Limb (tissue), 2 donors: ENCODE data around the gene ASTL.
A peak's percentile ranks its signal among the peaks of the same experiment; 100 is the strongest.
"Not testable (repeated sequence)": the region's sequence is repeated elsewhere in the genome, so short reads cannot be mapped to it uniquely, and the experiment has no call there.

Experiments
- DNase-seq, 2 donors: peaks; one replicate each; pipeline ENCODE4 v3.0.0-alpha.2; 2016; ENCODE audit errors: extremely low spot score in 2 of 2

Gene ASTL

DNA sequence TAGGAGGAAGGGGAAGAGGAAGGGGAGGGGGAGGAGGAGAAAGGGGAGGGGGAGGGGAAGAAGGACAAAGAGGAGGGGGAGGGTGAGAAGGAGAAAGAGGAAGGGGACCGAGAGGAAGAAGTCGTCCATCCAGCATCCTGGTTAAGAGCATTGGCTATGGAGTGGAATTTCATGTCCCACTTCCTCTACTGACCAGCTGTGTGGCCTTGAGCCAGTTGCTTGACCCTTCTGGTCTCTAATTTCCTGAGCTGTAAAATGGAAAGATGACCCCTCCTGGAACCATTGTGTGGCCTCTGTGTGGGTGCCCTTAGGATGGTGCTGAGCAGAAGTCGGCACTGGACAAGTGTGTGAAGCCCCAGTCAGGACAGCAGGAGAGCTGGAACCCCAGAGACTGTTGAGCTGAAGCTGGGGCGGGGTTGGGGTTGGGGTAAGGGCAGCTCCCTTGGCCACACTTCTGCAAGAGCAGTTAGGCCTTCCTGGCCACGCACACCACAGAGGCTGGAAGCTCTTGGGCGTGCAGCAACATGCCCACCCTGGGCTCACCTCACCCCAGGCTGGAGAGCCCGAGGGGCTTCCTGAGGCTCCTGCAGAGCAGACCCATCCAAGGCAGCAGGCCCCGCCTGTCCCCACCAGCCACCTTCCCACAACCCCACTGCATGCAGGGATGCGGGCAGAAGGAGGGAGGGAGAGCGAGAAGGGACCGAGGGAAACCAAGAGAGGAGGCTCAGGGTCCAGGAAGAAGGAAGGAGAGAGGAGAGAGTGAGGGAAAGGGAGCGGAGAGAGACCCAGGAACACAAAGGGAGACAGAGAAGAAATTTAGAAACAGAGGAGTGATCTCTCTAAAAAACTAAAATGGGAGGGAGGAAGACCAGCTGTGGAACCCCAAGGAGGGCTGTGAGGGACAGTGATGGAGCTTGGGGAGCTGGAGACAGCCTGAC, 38.2 kb downstream of the ASTL start:
- peak in 1 of 2 donors; percentile 19 for DNase-seq

DNA sequence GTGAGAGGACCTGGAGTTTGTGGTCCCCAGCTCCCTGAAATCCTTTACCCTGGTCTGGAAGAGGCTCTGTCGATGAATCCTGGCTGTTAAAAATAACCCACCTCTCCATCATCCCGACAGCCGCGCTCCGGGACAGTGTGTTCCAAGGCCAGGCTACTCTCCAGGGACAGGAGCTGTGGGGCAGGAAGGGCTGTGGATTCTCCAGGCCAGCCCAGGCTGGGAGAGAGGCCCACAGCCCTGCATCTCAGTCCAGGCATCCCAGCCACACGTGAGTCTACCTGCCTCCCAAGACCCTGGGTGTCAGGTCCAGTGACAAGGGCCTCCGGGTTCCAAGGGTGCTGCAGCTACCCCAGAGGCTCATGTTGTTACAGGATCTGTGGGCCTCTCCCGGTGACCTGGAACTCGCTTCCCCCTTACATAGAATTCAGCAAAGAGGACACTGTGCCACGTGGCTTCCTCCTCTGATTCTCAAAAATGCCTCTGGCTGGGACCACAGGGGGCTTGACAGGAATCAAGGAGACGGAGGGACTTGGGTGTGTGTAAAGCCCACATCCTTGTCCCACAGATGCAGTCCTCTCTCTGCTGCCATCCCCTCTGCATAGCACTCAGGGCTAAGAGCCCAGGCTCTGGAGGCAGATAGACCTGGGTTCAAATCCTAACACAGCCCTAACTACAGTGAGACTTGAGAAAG, 39.3 kb downstream of the ASTL start:
- peak in 1 of 2 donors; percentile 23 for DNase-seq

DNA sequence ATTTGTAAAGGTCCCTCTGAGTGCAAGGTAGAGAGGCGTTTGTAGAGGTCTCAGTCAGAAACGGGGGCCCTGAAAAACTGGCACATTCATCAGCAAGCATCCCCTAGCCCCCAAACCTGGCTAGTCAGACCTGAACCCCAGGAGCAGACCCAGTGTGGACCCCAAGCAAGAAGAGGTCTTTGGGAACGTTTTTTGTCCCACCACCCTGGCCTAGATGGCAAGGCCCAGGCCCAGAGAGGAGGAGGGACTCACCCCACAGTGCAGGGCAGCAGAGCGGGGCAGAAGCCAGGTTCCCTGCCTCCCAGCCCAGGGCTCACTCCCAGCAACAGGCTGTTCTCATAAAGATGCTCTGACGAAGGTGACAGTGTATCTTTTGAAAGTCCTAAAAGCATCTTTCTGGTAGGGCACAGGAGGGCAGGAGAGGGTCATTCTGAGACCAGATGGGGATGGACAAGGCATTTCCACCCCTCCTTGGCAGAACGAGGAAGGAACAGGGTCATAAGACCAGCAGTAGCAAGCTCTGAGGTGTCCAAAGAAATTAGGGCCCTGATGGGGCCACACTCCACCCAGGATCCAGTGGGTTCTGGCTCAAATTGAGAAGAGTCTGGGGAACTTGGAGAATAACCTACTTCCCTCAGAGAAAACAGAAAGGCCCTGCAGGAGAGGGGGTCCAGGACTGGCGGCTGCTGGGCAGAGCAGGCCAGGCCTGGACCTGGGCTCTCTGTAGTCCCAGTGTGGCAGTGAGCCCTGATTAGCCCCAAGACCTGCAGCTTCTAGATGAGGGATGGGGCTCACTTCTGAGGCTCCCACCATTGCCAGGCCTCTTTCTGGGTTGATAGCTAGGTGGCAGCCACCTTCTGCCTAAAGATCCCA, 40.1 kb downstream of the ASTL start:
- DNase-seq: peak in 1 of 2 donors; percentile 12

DNA sequence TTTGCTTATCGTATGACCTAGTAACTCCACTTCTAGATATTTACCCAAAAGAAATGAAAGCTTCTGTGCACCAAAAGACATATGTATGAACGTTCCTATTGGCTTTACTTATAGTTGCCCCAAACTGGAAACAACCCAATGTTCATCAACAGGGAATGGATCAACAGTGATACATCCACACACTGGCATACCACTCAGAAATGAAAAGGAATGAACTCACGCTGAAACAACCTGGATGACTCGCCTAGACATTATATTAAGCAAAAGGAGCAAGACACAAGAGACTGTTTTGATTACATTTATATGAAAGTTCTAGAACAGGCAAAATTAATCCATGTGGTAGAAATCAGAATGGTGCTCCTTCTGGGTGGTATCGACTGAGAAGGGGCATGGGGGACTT, 40.9 kb downstream of the ASTL start:
- DNase-seq: no peak

DNA sequence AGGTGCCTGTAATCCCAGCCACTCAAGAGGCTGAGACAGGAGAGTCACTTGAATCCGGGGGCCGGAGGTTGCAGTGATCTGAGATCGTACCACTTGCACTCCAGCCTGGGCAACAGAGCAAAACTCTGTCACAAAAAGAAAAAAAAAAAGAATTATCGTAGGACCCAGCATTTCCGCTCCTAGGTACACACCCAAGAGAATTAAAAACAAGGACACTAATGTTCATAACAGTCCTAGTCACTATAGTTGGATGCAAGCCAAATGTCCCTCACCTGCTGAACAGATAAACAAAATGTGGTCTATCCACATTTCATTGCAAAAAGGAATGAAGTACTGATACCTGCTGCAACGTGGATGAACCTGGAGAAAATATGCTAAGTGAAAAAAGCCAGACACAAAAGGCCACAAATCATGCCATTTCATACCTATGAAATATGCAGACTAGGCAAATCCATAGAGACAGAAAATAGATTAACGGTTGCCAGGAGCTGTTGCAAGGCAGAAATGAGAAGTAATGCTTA, 43.1 kb downstream of the ASTL start:
- no peak for DNase-seq

DNA sequence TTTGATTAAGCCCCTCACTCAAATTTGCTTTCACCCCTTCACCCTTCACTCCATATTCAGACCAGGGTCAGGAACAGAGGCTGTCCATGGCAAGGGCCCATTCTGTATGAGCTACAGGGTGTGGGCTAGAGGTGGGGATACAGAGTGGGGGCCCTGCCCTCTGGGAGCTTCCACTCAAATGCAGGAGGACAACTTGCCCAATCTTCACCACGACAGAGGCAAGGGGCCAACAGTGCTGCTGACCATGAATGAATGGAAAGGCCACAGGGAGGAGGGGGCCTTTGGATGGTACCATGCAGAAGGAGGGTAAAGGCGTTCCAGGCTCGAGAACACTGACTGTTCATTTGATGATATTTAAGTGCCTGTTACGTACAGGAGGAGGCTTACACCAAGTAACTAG, 44.8 kb downstream of the ASTL start:
- peak in 1 of 2 donors; percentile 9 for DNase-seq

DNA sequence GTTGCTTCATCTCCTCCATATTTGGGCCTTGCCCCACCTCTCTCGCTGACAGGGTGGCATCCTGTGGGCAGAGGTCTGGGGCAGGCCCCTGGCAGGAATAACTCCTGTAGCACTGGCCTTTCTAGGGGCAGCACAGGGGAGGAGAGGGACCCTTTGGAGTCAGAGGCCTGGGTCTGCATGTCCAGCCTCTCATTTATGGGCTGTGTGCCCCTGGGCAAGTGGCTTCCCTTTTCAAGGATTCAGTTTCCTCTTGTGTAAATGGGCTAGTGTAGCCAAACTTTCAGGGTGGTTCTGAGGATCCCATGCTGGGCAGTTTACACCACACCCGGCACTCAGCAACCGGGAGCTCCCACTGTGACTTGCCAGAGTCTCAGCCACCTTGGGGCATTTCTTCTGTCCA, 45.4 kb downstream of the ASTL start:
- DNase-seq: peak in 1 of 2 donors; percentile 7

DNA sequence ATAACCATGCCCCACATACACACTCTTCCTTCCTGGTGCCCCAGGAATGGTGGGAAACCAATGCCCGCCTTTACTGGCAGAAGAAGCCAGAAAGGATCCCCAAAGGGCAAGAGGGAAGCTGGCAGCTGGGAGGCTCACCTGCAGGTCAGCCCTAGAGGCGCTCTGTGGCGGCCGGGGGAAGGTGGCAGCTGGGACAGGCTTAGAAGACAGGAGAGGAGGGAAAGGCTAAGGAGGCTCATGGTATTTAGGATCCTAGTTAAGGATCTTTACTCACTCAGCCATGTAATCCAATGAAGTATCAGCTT, 45.8 kb downstream of the ASTL start:
- DNase-seq: no peak

DNA sequence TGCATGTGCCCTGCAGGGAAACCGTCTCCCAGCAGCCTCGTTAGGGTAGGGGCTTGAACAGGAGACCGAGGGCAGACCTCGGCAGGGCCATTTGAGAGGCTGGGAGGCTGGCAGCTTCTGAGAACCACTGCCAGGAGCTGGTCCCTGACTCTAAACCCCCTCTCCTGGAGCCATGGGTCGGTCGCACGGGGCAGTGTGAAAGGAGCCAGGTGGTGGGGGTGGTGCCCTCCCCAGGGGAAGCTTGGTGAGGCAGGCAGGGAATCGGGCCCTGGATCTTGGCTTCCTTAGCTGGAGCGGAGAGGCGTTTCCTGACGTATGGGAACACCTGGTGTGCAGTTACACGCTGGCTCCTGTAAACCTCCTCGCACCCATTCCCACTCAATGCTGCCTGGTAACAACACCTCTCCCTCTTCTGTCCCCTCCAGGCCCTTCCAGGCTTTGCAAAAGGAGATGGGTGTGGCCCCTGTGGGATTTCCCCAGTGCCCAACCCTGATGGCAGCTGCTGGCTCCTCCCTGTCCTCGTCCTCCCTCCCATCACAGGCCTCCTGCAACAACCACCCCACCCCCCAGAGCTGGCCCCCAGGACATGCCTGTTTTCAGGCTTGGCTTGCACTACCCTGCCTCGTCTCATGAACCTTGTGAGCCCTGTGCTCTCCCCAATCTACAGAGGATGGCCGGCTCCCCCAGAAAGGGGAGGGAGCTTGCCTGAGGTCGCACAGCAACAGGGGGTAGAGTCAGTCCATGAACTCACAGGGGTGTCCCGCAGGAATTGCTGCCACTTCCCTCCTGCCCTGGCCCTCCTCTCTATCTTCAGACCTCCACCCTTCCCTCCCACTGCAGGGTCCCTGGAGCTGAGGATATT, 46.4 kb downstream of the ASTL start:
- peak in 1 of 2 donors; percentile 38 for DNase-seq

DNA sequence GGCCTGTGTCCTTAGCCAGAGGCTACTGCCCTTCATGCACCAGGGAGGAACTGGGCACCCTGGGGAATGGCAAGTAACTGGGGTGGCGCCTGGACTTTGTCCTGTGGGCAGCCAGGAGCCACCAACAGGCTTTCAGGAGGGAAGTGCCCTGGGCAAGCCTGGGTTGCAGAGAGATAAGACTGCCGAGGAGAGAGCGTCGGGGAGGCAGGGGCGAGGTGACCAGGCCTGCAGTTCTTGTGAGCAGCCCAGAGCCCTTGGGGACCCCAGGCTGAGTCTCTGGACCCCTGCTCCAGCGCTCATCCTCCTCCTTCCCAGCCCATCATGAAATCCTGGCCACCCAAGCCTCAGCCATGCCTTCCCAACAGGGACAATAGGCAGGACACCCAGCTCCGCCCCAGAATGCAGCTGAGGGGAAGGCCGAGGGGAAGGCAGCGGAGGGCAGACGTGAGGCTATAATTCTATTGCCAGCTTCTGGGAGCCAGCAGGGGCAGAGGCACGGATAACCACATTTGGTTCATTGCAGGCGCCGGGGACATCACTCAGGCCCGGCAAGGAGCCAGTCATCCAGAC, 47.1 kb downstream of the ASTL start:
- DNase-seq: peak in 1 of 2 donors; percentile 23

DNA sequence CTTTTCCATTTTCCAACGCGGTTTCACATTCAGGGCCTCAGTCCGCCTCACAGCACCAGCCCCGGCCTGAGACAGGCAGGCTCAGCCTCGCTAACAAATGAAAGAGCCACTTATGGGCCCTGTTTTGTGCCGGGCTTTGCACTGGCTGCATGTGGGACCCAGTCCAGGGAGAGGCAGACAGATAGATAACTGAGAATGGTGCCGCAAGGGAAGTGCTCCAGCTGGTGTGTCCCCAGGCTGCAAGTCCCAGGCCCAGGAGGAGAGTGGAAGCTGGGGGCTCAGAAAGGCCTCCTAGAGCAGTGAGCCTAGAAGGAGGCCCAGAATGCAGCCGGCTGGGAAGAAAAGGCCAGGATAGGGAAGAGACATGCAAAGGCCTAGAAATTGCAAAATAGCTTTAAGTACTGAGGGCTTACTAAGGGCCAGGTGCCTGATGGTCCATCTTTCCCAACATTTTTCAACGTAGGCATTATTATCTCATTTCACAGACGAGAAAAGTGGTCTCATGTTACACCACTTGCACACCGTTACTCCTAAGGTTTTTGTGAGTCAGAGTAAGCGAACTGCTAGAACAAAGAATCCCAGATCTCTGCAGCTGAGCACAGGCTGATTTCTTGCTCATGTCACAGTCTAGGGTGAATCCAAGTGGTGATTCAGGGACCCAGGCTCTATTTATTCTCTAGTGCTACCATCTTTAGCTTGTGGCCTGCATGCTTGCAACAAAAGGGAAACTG, 47.9 kb downstream of the ASTL start:
- DNase-seq: peak in 1 of 2 donors; percentile 18

DNA sequence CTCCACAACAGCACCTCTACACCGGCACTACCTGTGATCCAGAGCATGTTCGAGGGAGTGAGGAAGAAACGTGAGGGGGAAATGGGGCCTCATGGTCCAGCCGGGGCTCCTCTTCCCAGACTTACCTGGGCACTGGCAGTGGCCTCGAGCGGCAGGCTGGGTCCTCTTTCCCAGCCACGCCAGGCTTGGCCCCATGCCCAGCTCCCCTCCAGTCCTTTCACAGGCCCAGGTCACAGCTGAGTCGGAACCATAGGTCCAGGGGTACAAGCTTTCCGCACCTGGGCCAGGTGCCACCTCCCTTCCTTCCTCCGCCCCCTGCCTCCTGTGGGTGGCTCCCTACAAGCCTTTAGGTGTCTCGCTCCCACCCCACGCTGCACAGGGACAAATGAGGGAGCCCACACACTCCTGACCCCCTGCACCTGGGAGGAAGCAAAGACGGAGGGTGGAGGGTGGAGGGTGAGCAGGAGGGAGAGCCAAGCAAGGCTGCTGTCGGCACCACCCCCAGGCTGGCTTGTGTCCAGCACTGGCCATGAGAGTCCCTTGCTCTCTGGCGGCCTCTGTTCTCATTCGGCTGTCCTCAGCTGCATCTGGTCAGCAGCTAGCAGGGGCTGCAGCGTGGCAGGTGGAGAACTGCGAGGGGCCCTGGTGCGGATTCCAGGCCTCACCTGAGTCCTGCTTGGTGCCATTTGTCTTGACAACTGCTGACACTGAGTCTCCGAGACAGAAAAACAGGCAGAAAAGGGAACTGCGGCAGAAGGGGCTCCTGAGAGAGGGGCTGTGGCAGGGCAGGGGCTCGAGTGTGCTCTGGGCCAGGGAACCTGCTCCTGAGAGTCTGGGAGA, 48.7 kb downstream of the ASTL start:
- peak in 1 of 2 donors; percentile 34 for DNase-seq

DNA sequence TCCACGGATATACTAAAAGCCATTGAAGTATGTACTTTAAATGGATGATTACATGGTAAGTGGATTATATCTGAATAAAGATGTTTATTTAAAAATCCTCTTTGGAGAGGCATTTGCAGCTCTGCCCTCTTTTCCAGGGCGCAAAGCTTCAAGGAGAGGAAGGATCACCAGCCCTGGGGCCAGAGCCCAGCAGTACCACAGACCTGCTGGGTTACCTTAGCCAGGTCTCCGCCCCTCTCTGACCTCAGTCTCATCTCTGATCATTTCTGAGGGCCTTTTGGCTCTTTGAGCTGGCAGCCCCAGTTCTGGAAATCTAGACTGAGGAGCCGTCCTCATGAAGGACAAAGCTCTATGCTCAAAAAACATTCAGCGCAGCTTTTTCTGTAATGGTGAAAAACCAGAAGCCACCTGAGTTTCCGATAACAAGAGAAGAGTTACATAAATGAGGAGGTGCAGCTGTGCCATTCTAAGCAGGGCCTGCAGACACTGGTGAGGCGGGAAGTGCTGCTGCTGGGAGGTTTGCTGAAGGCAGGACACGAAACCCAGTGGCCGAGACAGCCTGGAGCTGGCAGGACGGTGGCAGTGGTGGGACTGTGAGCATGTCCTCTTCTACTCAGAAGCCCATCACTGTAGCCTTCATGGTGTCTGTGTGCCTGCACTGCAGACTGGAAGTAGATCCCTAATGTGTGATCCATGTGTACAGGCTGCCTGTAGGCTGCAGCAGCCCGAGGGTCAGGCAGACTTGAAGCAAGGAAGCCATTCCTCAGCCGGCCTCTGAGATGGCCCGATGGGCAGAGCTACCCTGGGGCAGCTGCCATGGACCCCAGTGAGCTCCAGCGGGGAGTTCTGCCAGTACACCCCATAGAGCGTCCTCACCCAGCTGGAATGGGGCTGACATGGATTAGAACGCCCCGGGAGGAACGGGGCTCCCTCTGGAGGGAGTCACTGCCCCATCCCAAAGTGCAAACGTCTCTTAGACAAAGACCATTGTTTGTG, 49.7 kb downstream of the ASTL start:
- DNase-seq: peak in 1 of 2 donors; percentile 7

DNA sequence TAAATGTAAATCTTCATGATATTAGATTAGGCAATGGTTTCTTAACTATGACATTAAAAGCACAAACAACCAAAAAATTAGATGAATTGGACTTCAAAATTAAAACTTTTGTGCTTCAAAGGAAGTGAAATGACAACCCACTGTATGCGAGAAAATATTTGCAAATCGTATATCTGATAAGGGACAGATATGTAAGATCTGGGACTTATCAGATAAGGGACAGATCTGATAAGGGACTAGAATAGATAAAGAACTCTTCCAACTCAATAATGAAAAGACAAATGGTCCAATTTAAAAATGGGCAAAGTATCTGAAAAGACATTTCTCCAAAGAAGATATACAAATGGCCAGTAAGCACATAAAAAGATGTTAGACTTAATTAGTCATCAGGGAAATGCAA, 51.2 kb downstream of the ASTL start:
- no peak for DNase-seq

DNA sequence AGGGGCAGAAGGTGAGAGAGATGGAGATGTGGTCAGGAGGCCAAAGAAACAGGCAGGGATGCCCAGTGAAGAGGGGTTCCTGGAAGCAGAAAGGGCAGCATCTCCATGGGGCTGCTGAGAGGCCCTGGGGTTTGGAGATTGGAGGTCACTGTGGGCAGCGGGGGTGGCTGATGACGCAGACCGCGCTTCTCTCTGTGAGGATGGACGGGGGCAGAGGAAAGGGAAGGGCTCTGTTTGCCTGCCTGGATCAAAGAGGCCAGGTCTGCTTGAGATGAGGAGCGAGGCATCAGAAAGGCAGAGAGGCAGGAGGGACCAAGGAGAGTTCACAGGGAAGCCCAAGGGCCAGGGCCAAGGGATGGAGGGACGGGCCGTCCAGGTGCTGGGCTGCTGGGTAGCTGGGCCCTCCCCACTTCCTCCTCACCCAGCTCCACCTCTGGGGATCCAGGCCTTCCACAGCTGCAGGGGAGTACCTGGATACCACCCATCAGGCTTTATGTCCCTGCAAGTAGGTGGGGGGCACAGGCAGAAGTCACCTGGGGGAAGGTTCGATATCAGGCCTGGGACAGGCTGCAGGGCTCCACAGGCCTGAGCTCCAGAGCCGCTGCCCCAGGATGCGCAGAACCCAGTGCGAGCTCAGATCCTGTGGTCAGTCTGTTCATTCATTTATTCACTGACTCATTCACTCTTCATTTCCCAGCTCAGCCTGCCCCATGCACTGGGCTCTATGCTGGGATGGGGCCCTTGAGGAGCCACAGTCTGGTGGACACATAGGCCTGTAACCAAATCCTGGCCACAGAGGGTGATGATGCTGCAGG, 52.6 kb downstream of the ASTL start:
- DNase-seq: no peak

DNA sequence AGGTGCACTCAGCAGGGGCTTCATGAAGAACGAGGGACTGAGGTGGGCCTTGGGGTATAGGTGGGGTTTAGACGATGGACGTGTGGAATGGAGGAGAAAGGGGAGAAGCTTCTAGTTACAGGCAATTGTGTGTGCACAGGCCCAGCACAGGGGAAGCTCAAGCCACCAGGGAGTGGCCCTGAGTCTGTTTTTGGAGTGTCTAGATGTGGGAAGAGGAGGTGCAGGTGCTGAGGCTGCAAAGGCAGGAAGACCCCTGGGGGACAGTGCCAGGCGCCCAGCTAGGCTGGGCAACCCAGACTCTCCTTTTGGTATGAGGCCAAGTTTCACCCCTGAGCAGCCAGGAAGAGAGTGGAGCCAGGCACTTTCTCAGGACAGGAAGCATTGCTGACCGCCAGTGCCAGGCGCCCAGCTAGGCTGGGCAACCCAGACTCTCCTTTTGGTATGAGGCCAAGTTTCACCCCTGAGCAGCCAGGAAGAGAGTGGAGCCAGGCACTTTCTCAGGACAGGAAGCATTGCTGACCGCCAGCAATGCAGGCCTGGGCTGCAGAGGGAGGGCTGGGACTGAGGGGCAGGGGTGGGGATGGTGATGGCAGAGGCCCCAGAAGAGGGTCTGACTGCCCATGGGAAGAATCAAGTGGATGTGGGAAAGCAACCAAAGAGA, 53.3 kb downstream of the ASTL start:
- not testable (repeated sequence) for DNase-seq
